ENCODE measurements around the gene LMOD1. TPM values are rescaled to one million over a fixed set of nuclear protein-coding genes. Genes with fewer than 3 reads are reported as not detected.

Gene LMOD1
- total and polyA plus RNA-seq, 2 of the 8 experiments (the other 6 are each of a cell fraction or from before 2014, with no cell fraction given): 0.77 to 1.4 TPM

GRCh38 chr1:201917362-201918033, 28.9 kb downstream of the LMOD1 start:
- DNase-seq (ENCODE audit: low read depth in 1 of 2, low spot score in 2 of 2): no peak
- TF ChIP-seq RFX5 (IDR thresholded peaks at IDR 0.05; ENCODE audit: borderline replicate concordance, low read depth, low read length) (no peak), HDAC2 (IDR thresholded peaks at IDR 0.05; ENCODE audit: borderline replicate concordance in 1 of 2, low read depth in 2 of 2, low read length in 2 of 2) (no peak), CTBP2 (IDR thresholded peaks at IDR 0.05; ENCODE audit: borderline replicate concordance, insufficient read depth, insufficient read length, low read length) (no peak), CHD1 (IDR thresholded peaks at IDR 0.05; ENCODE audit: low read depth, low read length) (no peak), TEAD4 (IDR thresholded peaks at IDR 0.05; ENCODE audit: low read depth, low read length) (no peak), JUND (IDR thresholded peaks at IDR 0.05; ENCODE audit: low read length) (no peak), CHD2 (IDR thresholded peaks at IDR 0.05; ENCODE audit: low read length) (no peak)
- TF ChIP-seq, protein P1, sequence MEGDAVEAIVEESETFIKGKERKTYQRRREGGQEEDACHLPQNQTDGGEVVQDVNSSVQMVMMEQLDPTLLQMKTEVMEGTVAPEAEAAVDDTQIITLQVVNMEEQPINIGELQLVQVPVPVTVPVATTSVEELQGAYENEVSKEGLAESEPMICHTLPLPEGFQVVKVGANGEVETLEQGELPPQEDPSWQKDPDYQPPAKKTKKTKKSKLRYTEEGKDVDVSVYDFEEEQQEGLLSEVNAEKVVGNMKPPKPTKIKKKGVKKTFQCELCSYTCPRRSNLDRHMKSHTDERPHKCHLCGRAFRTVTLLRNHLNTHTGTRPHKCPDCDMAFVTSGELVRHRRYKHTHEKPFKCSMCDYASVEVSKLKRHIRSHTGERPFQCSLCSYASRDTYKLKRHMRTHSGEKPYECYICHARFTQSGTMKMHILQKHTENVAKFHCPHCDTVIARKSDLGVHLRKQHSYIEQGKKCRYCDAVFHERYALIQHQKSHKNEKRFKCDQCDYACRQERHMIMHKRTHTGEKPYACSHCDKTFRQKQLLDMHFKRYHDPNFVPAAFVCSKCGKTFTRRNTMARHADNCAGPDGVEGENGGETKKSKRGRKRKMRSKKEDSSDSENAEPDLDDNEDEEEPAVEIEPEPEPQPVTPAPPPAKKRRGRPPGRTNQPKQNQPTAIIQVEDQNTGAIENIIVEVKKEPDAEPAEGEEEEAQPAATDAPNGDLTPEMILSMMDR (IDR thresholded peaks at IDR 0.05; ENCODE audit: control extremely low read depth in 1 of 3, insufficient read depth in 1 of 3, low read depth in 1 of 3, low read length in 3 of 3): no peak
- TF ChIP-seq, protein P2, sequence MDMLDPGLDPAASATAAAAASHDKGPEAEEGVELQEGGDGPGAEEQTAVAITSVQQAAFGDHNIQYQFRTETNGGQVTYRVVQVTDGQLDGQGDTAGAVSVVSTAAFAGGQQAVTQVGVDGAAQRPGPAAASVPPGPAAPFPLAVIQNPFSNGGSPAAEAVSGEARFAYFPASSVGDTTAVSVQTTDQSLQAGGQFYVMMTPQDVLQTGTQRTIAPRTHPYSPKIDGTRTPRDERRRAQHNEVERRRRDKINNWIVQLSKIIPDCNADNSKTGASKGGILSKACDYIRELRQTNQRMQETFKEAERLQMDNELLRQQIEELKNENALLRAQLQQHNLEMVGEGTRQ (IDR thresholded peaks at IDR 0.05; ENCODE audit: low read length): no peak

More at GRCh38 chr1:201917362-201918033, 28.9 kb downstream of the LMOD1 start:
- H2AK5ac ChIP-seq (ENCODE audit: low read depth, low read length): no peak overlapping the region
- H4K8ac ChIP-seq (ENCODE audit: extremely low read depth, insufficient read depth, low read length): no peak overlapping the region
- no peak overlapping the region for H2BK5ac ChIP-seq (ENCODE audit: low read depth, low read length)
- no peak overlapping the region for H3K4ac ChIP-seq (replicated peaks; ENCODE audit: insufficient read length, low read depth, low read length)
- no peak overlapping the region for H2BK12ac ChIP-seq (ENCODE audit: low read depth, low read length)
- H3K4me1 ChIP-seq (replicated peaks in 1 of 4; ENCODE audit: control insufficient read depth in 3 of 4, insufficient read depth in 4 of 4, low read length in 3 of 4): no peaks in the 10 kb centered on the region; a peak in 1 of 7 replicates
- no peaks in the 10 kb centered on the region for H4K20me1 ChIP-seq (replicated peaks in 1 of 2; ENCODE audit: control insufficient read depth in 1 of 2, insufficient read depth in 2 of 2, low read length in 2 of 2)
- ChIA-PET POLR2A (ENCODE audit: partially characterized antibody) (interaction anchor here (1.2 to 1.9 kb wide), 4 partner anchors 19 to 93 kb away, joined by 3 to 5 read pairs (median 3); partner anchors contain the start of gene ELF3), CTCF (ENCODE audit: partially characterized antibody) (interaction anchor here (0.7 to 4.0 kb wide), 11 partner anchors 10 to 92 kb away, joined by 3 to 22 read pairs (median 3); partner anchors contain the start of gene LMOD1)
- no peak overlapping the region for H4K91ac ChIP-seq (replicated peaks; ENCODE audit: insufficient read length, low read length)
- no peak overlapping the region for H3K4me3 ChIP-seq (ENCODE audit: extremely low read depth in 1 of 4, insufficient read depth in 2 of 4, low read depth in 3 of 4, low read length in 4 of 4)
- H2AFZ ChIP-seq (ENCODE audit: low read length): no peak overlapping the region
- H2BK15ac ChIP-seq (ENCODE audit: low read length): no peak overlapping the region
- no peak overlapping the region for H3K23ac ChIP-seq (ENCODE audit: insufficient read length)
- no peak overlapping the region for H3K4me2 ChIP-seq (ENCODE audit: insufficient read depth in 1 of 2, low read depth in 2 of 2, low read length in 2 of 2)
- no peaks in the 10 kb centered on the region for H3K23me2 ChIP-seq (ENCODE audit: low read depth, low read length)
- no peaks in the 10 kb centered on the region for H3K27me3 ChIP-seq (replicated peaks in 1 of 4; ENCODE audit: control insufficient read depth in 3 of 4, extremely low read depth in 1 of 4, insufficient read depth in 3 of 4, low read length in 3 of 4)
- H3K9ac ChIP-seq (replicated peaks in 1 of 4; ENCODE audit: extremely low read depth in 1 of 4, low read depth in 3 of 4, low read length in 3 of 4): no peak overlapping the region
- no peak overlapping the region for H3K18ac ChIP-seq (ENCODE audit: extremely low read depth, low read length)
- no peak for FAIRE-seq
- H3K14ac ChIP-seq (ENCODE audit: insufficient read length): no peak overlapping the region
- no peak overlapping the region for H2BK120ac ChIP-seq (replicated peaks; ENCODE audit: low read depth, low read length)
- no peak overlapping the region for H2BK20ac ChIP-seq (ENCODE audit: low read length)
- H3K27ac ChIP-seq (ENCODE audit: low read depth, low read length): no peak overlapping the region
- no peaks in the 10 kb centered on the region for H3K9me3 ChIP-seq (ENCODE audit: insufficient read depth in 2 of 2, low read depth in 1 of 2, low read length in 1 of 2)
- H3K36me3 ChIP-seq (ENCODE audit: control insufficient read depth in 2 of 4, insufficient read depth in 4 of 4, low read length in 3 of 4): no peaks in the 10 kb centered on the region
- no peak overlapping the region for H3K56ac ChIP-seq (replicated peaks; ENCODE audit: insufficient read length, low read depth, low read length)
- 88% methylated on average over 7 of the region's 7 CpGs; no CpG with 5 or more reads in 1 of the 2 experiments for whole genome bisulfite sequencing, 2 experiments (ENCODE audit: extremely low coverage in 1 of 2, insufficient coverage in 1 of 2, insufficient read length in 1 of 2, insufficient replicate concordance in 2 of 2, low coverage in 1 of 2, low lambda C conversion rate in 2 of 2, missing lambda C conversion rate in 1 of 2)
- H4K5ac ChIP-seq (ENCODE audit: insufficient read length, low read depth, low read length): no peak overlapping the region
- no peaks in the 10 kb centered on the region for H3K79me1 ChIP-seq (ENCODE audit: low read depth, low read length)
- H3K79me2 ChIP-seq (ENCODE audit: control insufficient read depth in 1 of 2, insufficient read depth in 2 of 2, low read length in 2 of 2): no peaks in the 10 kb centered on the region
